ENCODE results near the gene VCAN. TPM values are rescaled to one million over a fixed set of nuclear protein-coding genes. Genes with fewer than 3 reads are reported as not detected.
A peak's percentile ranks its signal among the peaks of the same experiment; 100 is the strongest.

Gene VCAN
- polyA plus RNA-seq, 1 donor from 2014 or later = 1,185 TPM

GRCh38 chr5:83527221-83527620, 55.7 kb downstream of the VCAN start:
- H3K27me3 ChIP-seq (ENCODE audit: insufficient read depth, low read depth, low read length) = no peaks in the 10 kb centered on the region
- peak; percentile 27 for TF ChIP-seq POLR2AphosphoS5 (IDR thresholded peaks at IDR 0.05)
- TF ChIP-seq TAF1 (IDR thresholded peaks at IDR 0.05; ENCODE audit: low read depth) = no peak
- no peak overlapping the region for H3K9ac ChIP-seq (ENCODE audit: low read length)
- peaks cover 96% of the 10 kb centered on the region for H4K20me1 ChIP-seq (ENCODE audit: insufficient read depth)
- no peaks in the 10 kb centered on the region for H3K9me3 ChIP-seq (ENCODE audit: low read length)
- peaks cover 97% of the 10 kb centered on the region for H3K79me2 ChIP-seq (replicated peaks; ENCODE audit: insufficient read depth, low read length)
- peaks cover 7% of the 10 kb centered on the region for H3F3A ChIP-seq (ENCODE audit: insufficient read depth, low read length, poor library complexity, severe bottlenecking)
- no peaks in the 10 kb centered on the region for H3K9me2 ChIP-seq (ENCODE audit: insufficient read depth, low read length)
- H3K36me3 ChIP-seq (ENCODE audit: insufficient read depth, low read length) = peaks cover 59% of the 10 kb centered on the region
- no peak overlapping the region for H2AFZ ChIP-seq (ENCODE audit: low read depth, low read length)
- peak overlapping the region; percentile 39 for H3K4me3 ChIP-seq (ENCODE audit: low read length)
- H3K27ac ChIP-seq (ENCODE audit: low read length) = no peak overlapping the region
- no peak overlapping the region for H3K4me2 ChIP-seq (ENCODE audit: low read length)

- TF ChIP-seq EP300 (conservative IDR thresholded peaks at IDR 0.05; ENCODE audit: poor library complexity, severe bottlenecking) (no peak), POLR2AphosphoS5 (IDR thresholded peaks at IDR 0.05) (no peak), CTCF (IDR thresholded peaks at IDR 0.05; ENCODE audit: poor library complexity, severe bottlenecking) (no peak), TAF1 (IDR thresholded peaks at IDR 0.05; ENCODE audit: low read depth) (no peak), SMC3 (conservative IDR thresholded peaks at IDR 0.05; ENCODE audit: poor library complexity) (no peak), REST (IDR thresholded peaks at IDR 0.05; ENCODE audit: borderline replicate concordance) (no peak), EZH2 (IDR thresholded peaks at IDR 0.05; ENCODE audit: borderline replicate concordance, insufficient read depth, low read length, poor library complexity, severe bottlenecking) (no peak), RAD21 (conservative IDR thresholded peaks at IDR 0.05) (no peak), MXI1 (conservative IDR thresholded peaks at IDR 0.05; ENCODE audit: poor library complexity, severe bottlenecking) (no peak)
- H3K9me3 ChIP-seq (ENCODE audit: low read length) = no peaks in the 10 kb centered on the region
- H3K79me2 ChIP-seq (replicated peaks; ENCODE audit: insufficient read depth, low read length) = peaks cover 97% of the 10 kb centered on the region
- H3K36me3 ChIP-seq (ENCODE audit: insufficient read depth, low read length) = peaks cover 52% of the 10 kb centered on the region
- H3F3A ChIP-seq (ENCODE audit: insufficient read depth, low read length, poor library complexity, severe bottlenecking) = peaks cover 7% of the 10 kb centered on the region
- no peak overlapping the region for H2AFZ ChIP-seq (ENCODE audit: low read depth, low read length)
- H4K20me1 ChIP-seq (ENCODE audit: insufficient read depth) = peaks cover 95% of the 10 kb centered on the region
- peak overlapping the region; percentile 25 for H3K4me2 ChIP-seq (ENCODE audit: low read length)
- H3K9me2 ChIP-seq (ENCODE audit: insufficient read depth, low read length) = no peaks in the 10 kb centered on the region
- no peaks in the 10 kb centered on the region for H3K27me3 ChIP-seq (ENCODE audit: insufficient read depth, low read depth, low read length)
- peak overlapping the region; percentile 22 for H3K4me3 ChIP-seq (ENCODE audit: low read length)
- H3K27ac ChIP-seq (ENCODE audit: low read length) = no peak overlapping the region
- no peak overlapping the region for H3K9ac ChIP-seq (ENCODE audit: low read length)
Observed at GRCh38 chr5:83527722-83528438, 56.3 kb downstream of the VCAN start.

All from neural cell (in vitro differentiated cells).